Activated CD4-positive, CD25-positive, alpha-beta regulatory T cell (primary cell): ENCODE results near the gene OR6C4.
"Not testable (repeated sequence)": the region's sequence is repeated elsewhere in the genome, so short reads cannot be mapped to it uniquely, and the experiment has no call there.

Experiments
- DNase-seq, 4 experiments: peaks; one replicate each; lab custom pipeline; 2025; lab: John Stamatoyannopoulos, UW

The OR6C4 gene

GRCh38 chr12:55549302-55549701, at the start of gene OR6C4:
Gene OR6C4 (plus strand): TSS chr12:55549602. CDS start chr12:55551227, 1,625 bp downstream.
- DNase-seq, result no peak

- no peak for DNase-seq
Measured at GRCh38 chr12:55499810-55500252, 49.6 kb upstream of the OR6C4 start.

DNA sequence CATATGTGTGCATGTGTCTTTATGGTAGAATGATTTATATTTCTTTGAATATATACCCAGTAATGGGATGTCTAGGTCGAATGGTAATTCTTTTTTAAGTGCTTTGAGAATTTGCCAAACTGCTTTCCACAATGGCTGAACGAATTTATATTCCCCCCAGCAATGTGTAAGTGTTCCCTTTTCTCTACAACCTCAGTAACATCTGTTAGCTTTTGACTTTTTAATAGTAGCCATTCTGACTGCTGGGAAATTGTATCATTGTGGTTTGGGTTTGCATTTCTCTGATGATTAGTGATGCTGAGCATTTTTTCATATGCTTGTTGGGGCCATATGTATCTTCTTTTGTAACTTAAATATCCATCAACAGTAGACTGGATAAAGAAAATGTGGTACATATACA, 47.8 kb upstream of the OR6C4 start:
- no peak for DNase-seq

- DNase-seq, result no peak
Measured at GRCh38 chr12:55515696-55516095, 33.7 kb upstream of the OR6C4 start.

GRCh38 chr12:55516391-55516790, 33.0 kb upstream of the OR6C4 start:
- no peak for DNase-seq

- DNase-seq, result not testable (repeated sequence)
Measured at GRCh38 chr12:55548235-55548634, 1.2 kb upstream of the OR6C4 start.

GRCh38 chr12:55548756-55549155, 646 bp upstream of the OR6C4 start:
- no peak for DNase-seq

DNA sequence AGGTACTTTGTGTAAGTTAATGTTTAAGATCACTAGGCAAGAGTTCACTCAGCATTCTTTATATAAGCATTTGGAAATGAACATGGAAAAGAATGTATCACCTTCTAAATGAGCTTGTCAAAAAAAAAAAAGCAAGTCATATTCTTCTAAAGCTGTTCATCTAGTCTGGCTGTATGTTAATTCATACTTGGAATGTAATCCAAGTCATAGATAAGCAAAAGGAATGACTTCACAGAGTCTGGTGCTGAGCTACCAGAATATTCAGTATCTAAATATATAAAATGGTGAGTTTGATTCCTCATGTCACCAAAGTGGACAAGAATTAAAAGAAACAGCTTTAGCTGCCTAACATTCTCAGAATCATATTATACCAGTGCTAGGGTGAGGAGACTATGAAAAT, 4.9 kb downstream of the OR6C4 start:
- no peak for DNase-seq

GRCh38 chr12:55570060-55570459, 20.7 kb downstream of the OR6C4 start:
- not testable (repeated sequence) for DNase-seq

DNA sequence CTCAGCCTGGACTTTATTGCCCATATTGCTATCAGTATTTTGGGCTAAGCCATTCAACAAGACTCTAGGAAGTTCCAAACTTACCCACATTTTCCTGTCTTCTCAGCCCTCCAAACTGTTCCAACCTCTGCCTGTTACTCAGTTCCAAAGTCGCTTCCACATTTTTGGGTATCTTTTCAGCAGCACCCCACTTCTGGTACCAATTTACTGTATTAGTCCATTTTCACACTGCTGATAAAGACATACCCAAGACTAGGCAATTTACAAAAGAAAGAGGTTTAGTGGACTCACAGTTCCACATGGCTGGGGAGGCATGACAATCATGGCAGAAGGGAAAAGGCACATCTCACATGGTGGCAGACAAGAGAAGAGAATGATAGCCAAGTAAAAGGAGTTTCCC, 21.3 kb downstream of the OR6C4 start:
- not testable (repeated sequence) for DNase-seq

DNA sequence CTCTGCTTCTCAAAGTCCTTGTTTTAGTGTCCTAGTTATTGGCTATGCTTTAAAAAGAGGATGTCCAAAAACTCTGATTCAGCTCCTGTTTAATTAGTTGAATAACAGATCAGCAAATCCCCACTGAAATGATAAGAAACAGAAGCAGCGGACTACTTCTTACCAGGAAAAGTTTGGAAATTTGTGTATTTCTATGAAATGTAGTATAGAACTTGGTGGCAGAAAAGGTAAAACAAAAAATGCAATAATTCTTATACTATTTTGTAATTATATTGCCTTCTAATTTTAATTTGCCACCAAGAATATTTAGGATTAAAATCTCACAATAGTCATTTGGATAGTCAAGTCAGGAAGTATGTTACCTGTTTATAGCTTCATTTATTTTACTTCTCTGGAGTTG, 22.8 kb downstream of the OR6C4 start, which contains the start of gene OR2AP1:
Gene OR2AP1 (plus strand): TSS at position 301 of the 400 bp plus-strand sequence. CDS start 1,947 bp downstream, outside the sequence.
- no peak for DNase-seq

- DNase-seq, result no peak
Measured at GRCh38 chr12:55582066-55582465, 32.7 kb downstream of the OR6C4 start.

GRCh38 chr12:55585817-55586216, 36.4 kb downstream of the OR6C4 start:
- DNase-seq, result no peak

DNA sequence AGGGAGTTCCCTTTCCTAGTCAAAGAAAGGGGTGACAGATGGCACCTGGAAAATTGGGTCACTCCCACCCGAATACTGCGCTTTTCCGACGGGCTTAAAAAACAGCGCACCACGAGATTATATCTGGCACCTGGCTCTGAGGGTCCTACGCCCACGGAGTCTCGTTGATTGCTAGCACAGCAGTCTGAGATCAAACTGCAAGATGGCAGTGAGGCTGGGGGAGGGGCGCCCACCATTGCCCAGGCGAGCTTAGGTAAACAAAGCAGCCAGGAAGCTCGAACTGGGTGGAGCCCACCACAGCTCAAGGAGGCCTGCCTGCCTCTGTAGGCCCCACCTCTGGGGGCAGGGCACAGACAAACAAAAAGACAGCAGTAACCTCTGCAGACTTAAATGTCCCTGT, 40.8 kb downstream of the OR6C4 start:
- not testable (repeated sequence) for DNase-seq
